ENCODE measurements around the gene RGS17.

Gene RGS17

GRCh38 chr6:152982904-152983636 lies 148.0 kb downstream of the RGS17 start, which contains the start of gene FBXO5:
Gene FBXO5, minus strand, starts transcription at chr6:152983041. Its CDS starts 82 bp downstream, at chr6:152982959.
- Histone ChIP-seq H3K9me3 (ENCODE audit: severe bottlenecking) (no peaks in the 10 kb centered on the region), H3K36me3 (peaks cover 57% of the 10 kb centered on the region), H3K4me3 (ENCODE audit: low read depth, low read length) (peak within 1 kb of the TSS; percentile 92), H3K27ac (peak within 1 kb of the TSS; percentile 97), H3K27me3 (ENCODE audit: insufficient read depth, low read depth, severe bottlenecking) (no peaks in the 10 kb centered on the region)
- peak; percentile 98 for DNase-seq
- no peak for TF ChIP-seq CTCF (IDR thresholded peaks at IDR 0.05; ENCODE audit: low read depth, low read length)

GRCh38 chr6:152981989-152982903 lies 148.8 kb downstream of the RGS17 start:
- Histone ChIP-seq H3K27me3 (ENCODE audit: insufficient read depth, low read depth, severe bottlenecking) (no peaks in the 10 kb centered on the region), H3K36me3 (peaks cover 65% of the 10 kb centered on the region), H3K4me3 (ENCODE audit: low read depth, low read length) (peak overlapping the region; percentile 92), H3K27ac (peak overlapping the region; percentile 97), H3K9me3 (ENCODE audit: severe bottlenecking) (no peaks in the 10 kb centered on the region)
- DNase-seq = peak; percentile 60
- no peak for TF ChIP-seq CTCF (IDR thresholded peaks at IDR 0.05; ENCODE audit: low read depth, low read length)

GRCh38 chr6:152981219-152981618 lies 149.9 kb downstream of the RGS17 start:
- Histone ChIP-seq H3K4me3 (ENCODE audit: low read depth, low read length) (peak overlapping the region; percentile 92), H3K9me3 (ENCODE audit: severe bottlenecking) (no peaks in the 10 kb centered on the region), H3K27me3 (ENCODE audit: insufficient read depth, low read depth, severe bottlenecking) (no peaks in the 10 kb centered on the region), H3K36me3 (peaks cover 65% of the 10 kb centered on the region), H3K27ac (peak overlapping the region; percentile 97)
- no peak for TF ChIP-seq CTCF (IDR thresholded peaks at IDR 0.05; ENCODE audit: low read depth, low read length)
- DNase-seq = no peak

GRCh38 chr6:152980656-152981055 lies 150.4 kb downstream of the RGS17 start:
- no peaks in the 10 kb centered on the region for H3K9me3 ChIP-seq (ENCODE audit: severe bottlenecking)
- peaks cover 66% of the 10 kb centered on the region for H3K36me3 ChIP-seq
- H3K27me3 ChIP-seq (ENCODE audit: insufficient read depth, low read depth, severe bottlenecking) = no peaks in the 10 kb centered on the region
- no peak for TF ChIP-seq CTCF (IDR thresholded peaks at IDR 0.05; ENCODE audit: low read depth, low read length)
- H3K27ac ChIP-seq = peak overlapping the region; percentile 97
- no peak for DNase-seq
- H3K4me3 ChIP-seq (ENCODE audit: low read depth, low read length) = peak overlapping the region; percentile 92

- H3K9me3 ChIP-seq (ENCODE audit: severe bottlenecking) = no peaks in the 10 kb centered on the region
- DNase-seq = no peak
- TF ChIP-seq CTCF (IDR thresholded peaks at IDR 0.05; ENCODE audit: low read depth, low read length) = no peak
- no peaks in the 10 kb centered on the region for H3K27me3 ChIP-seq (ENCODE audit: insufficient read depth, low read depth, severe bottlenecking)
- H3K36me3 ChIP-seq = peaks cover 75% of the 10 kb centered on the region
- H3K27ac ChIP-seq = no peak overlapping the region
- no peak overlapping the region for H3K4me3 ChIP-seq (ENCODE audit: low read depth, low read length)
Observed at GRCh38 chr6:152979116-152979515, 152.0 kb downstream of the RGS17 start.

All from WERI-Rb-1 (cell line).